Measurements from ENCODE around the gene KIF5A. TPM values are rescaled to one million over a fixed set of nuclear protein-coding genes. Genes with fewer than 3 reads are reported as not detected.

Gene KIF5A
- total RNA-seq, 2 experiments from 2014 or later: 0.60 to 0.86 TPM

DNA sequence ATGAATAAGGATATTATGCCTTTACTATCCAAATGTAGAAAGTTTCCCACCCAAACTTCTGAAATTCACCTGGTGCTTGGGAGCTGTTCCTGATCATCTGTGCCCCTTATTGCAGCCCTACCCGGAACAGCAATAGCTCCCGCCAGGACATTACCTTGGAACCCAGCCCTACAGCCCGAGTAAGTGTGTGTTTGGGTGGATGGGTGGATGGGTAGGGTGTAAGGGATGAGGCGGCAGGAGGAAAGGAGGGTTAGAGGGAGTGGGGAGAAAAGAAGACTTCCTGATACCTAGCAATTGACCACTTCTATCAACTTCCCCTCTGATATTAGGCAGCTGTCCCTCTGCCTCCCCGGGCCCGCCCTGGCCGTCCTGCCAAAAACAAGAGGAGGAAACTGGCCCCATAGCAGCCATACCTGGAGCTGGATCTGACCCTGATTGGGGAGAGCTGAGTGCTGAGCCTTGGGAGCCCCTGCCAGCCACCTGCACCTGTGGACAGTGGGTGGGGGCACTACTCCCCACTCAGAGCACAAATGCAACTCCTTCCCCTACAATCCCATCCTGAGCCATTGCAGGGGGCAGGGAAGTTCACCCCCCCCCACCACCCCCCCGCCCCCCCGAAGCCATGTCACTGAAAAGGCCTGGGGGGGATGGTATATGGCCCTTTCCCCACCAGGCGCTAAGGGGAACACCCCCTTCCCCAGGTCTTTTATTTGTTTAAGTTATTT is 20.9 kb upstream of the KIF5A start:
- Mint-ChIP-seq H3K36me3 (ENCODE audit: low read depth) (peaks cover 25% of the 10 kb centered on the region), H3K4me3 (no peak overlapping the region), H3K27ac (no peak overlapping the region), H3K4me1 (ENCODE audit: low read depth) (peaks cover 17% of the 10 kb centered on the region), H3K9me3 (no peaks in the 10 kb centered on the region), H3K27me3 (ENCODE audit: low read depth) (no peaks in the 10 kb centered on the region)
- DNase-seq: no peak
- intact Hi-C loops (cut with micrococcal nuclease): loop anchor here (10.0 kb wide), 1 partner anchor 1194 kb away; the partner anchor contains the start of genes IL23A and PAN2
- CTCF ChIA-PET: interaction anchor here (1.0 kb wide), 1 partner anchor 15 kb away, joined by 3 read pairs; no protein-coding TSS in a partner anchor

DNA sequence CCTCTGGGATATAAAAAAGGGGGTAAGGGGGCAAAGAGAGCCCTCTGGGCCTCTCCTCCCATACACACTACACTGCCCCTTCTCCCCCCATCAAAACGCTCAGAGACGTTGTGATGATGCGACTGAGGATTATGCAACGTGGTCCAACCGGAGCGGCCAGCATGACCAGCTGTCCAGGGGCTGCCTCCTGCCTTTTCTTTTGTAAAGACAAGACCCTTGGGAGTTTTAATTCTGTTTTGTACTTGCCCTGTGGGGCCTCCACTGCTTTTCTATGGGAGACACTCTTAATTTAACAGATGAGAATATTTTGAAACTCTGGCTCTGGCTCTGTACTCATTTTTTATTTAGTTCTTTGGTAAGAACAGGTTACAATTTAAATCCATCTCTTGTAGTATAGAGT is 20.0 kb upstream of the KIF5A start:
- CTCF ChIA-PET: no interaction called here
- intact Hi-C loops (cut with micrococcal nuclease): loop anchor here (10.0 kb wide), 1 partner anchor 1195 kb away; the partner anchor contains the start of genes IL23A and PAN2
- peaks cover 10% of the 10 kb centered on the region for H3K4me1 Mint-ChIP-seq (ENCODE audit: low read depth)
- peaks cover 29% of the 10 kb centered on the region for H3K36me3 Mint-ChIP-seq (ENCODE audit: low read depth)
- no peak overlapping the region for H3K4me3 Mint-ChIP-seq
- H3K27me3 Mint-ChIP-seq (ENCODE audit: low read depth): no peaks in the 10 kb centered on the region
- H3K27ac Mint-ChIP-seq: no peak overlapping the region
- H3K9me3 Mint-ChIP-seq: no peaks in the 10 kb centered on the region
- DNase-seq: no peak

DNA sequence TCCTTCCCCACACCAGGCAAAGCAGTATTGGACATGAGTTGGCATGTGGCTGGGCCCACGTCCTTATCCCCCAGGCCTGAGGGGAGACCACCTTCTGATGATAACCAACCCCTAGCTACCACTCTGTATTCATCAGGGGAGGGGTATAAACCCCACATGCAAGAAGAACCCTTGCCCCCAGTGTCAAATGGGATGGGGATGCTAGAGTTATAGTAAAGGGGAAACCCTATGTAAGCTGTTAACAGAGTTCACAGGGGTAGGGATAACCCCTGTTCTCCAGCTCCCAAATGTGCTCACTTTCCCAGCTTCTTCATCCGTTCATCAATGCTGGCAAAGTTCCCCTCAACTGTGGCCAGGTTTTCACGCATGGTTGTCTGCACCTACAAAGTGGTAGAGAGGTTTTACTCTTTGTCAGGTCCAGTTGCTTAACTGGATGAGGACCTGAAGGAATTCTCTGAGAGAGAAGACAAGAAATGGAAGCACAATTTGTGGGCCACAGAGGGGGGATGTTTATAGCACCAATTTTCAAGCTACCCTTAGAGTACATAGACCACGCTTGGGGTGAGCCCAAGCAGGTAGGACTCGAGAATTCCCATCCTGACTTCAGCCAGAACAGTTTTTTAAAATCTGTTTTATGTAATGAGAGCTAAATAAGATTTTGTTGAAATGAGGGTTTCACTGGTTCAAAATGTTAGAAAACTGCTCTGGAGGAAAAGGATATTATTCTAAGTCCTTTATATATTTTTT is 19.3 kb upstream of the KIF5A start:
- no peak overlapping the region for H3K27ac Mint-ChIP-seq
- peaks cover 5% of the 10 kb centered on the region for H3K4me1 Mint-ChIP-seq (ENCODE audit: low read depth)

DNA sequence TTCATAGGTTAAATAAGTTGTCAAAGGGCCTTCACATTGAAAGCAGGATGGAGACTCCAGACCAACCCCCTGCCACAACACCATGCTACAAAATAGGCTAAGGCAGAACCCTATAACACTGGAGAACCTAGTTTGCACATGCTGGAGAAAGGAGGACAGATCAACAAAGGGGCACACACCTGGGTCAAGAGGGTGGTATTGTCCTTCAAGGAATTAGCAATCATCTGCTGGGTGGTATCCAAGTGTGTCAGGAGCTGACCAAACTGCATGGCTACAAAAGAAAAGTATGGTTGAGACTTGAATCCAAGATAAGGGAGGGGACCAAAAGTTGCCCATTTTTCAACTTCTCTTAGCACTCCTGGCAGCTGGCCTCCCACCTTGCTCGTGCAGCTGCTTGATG is 18.0 kb upstream of the KIF5A start:
- no peaks in the 10 kb centered on the region for H3K27me3 Mint-ChIP-seq (ENCODE audit: low read depth)
- peaks cover 1% of the 10 kb centered on the region for H3K4me1 Mint-ChIP-seq (ENCODE audit: low read depth)
- DNase-seq: no peak
- no peak overlapping the region for H3K4me3 Mint-ChIP-seq
- H3K9me3 Mint-ChIP-seq: no peaks in the 10 kb centered on the region
- intact Hi-C loops (cut with micrococcal nuclease): no loop called here
- peaks cover 25% of the 10 kb centered on the region for H3K36me3 Mint-ChIP-seq (ENCODE audit: low read depth)
- no peak overlapping the region for H3K27ac Mint-ChIP-seq
- CTCF ChIA-PET: interaction anchor here (0.8 to 1.4 kb wide), 2 partner anchors 51 to 57 kb away, joined by 3 to 5 read pairs; no protein-coding TSS in a partner anchor

More for the DNA sequence above, 19.3 kb upstream of the KIF5A start:
- H3K36me3 Mint-ChIP-seq (ENCODE audit: low read depth): peaks cover 27% of the 10 kb centered on the region
- intact Hi-C loops (cut with micrococcal nuclease): no loop called here
- H3K9me3 Mint-ChIP-seq: no peaks in the 10 kb centered on the region
- H3K27me3 Mint-ChIP-seq (ENCODE audit: low read depth): no peaks in the 10 kb centered on the region
- CTCF ChIA-PET: no interaction called here
- H3K4me3 Mint-ChIP-seq: no peak overlapping the region
- no peak for DNase-seq

DNA sequence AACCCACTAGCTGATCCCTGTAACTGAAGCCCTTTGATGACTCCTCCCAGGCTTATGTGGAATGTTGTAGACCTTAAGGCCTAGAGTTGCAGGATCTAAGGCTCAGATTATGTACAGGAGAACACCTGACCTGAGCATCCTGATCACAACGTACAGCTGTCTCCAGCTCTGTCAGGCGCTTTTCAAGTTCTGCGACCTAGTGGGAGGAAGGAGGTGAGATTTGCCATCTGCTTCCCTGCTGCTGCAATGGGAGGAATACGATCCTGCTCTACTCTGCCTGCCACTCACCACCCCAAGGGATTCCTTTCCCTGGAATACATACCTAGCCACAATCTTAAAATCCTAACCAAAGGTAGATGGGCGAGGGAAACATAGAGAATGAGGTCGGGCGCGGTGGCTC is 16.7 kb upstream of the KIF5A start:
- Mint-ChIP-seq H3K27me3 (ENCODE audit: low read depth) (no peaks in the 10 kb centered on the region), H3K4me3 (no peak overlapping the region), H3K9me3 (no peaks in the 10 kb centered on the region), H3K27ac (peak overlapping the region; percentile 10), H3K4me1 (ENCODE audit: low read depth) (no peaks in the 10 kb centered on the region), H3K36me3 (ENCODE audit: low read depth) (peaks cover 25% of the 10 kb centered on the region)
- CTCF ChIA-PET: interaction anchor here (0.6 to 1.4 kb wide), 3 partner anchors 49 to 71 kb away, joined by 3 to 5 read pairs (median 3); no protein-coding TSS in a partner anchor
- intact Hi-C loops (cut with micrococcal nuclease): no loop called here
- DNase-seq: no peak

DNA sequence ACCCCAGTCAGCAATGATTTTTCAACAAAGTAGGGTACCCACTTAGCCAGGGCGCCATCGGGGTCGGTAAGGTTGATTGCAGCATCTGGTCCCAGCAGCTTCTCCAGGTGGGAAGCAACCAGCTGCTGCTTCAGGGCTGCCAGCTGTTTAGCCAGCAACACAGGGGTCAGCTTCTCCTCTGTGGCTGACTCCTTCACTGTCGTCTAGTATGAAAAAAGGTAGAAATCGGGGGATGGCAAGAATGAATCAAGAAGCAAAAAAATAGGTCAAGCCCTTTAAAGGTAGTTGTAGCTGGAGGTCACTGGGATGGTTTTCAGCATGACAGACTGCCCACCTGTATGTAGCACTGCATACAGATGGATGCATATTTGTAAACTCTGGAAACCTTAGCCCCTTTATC is 15.6 kb upstream of the KIF5A start:
- H3K27me3 Mint-ChIP-seq (ENCODE audit: low read depth): no peaks in the 10 kb centered on the region
- no peaks in the 10 kb centered on the region for H3K9me3 Mint-ChIP-seq
- CTCF ChIA-PET: interaction anchor here (1.3 kb wide), 1 partner anchor 10 kb away, joined by 3 read pairs; no protein-coding TSS in a partner anchor
- no peak overlapping the region for H3K4me3 Mint-ChIP-seq
- DNase-seq: no peak
- peak overlapping the region; percentile 22 for H3K27ac Mint-ChIP-seq
- intact Hi-C loops (cut with micrococcal nuclease): no loop called here
- H3K36me3 Mint-ChIP-seq (ENCODE audit: low read depth): peaks cover 23% of the 10 kb centered on the region
- H3K4me1 Mint-ChIP-seq (ENCODE audit: low read depth): no peaks in the 10 kb centered on the region

DNA sequence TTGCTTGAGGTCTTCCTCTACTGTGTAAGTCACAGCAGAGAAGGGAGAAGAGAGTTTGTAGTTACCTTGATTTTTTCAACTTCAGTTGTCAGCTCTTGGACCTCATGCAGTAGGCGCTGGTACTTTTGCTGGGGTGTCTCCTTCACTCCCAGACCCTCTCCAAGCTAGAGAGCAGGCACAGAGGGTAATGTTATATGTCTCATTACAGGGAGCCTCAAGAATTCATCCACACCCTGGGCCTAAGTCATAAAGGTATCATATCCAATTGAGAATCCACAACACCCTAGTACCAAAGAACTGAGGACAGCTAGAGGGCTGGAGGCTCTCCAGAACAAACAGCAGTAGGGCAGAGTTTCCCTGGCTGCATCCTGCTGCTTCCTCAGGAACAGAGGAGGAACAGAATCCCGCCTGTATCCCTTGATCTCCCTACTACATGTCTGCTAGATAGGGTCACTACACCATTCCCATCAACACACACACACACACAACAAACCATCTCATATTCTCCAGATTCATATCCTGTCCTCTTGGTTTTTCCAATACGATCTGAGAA is 14.8 kb upstream of the KIF5A start:
- Mint-ChIP-seq H3K4me1 (ENCODE audit: low read depth) (no peaks in the 10 kb centered on the region), H3K4me3 (no peak overlapping the region), H3K27ac (no peak overlapping the region), H3K27me3 (ENCODE audit: low read depth) (no peaks in the 10 kb centered on the region), H3K9me3 (no peaks in the 10 kb centered on the region), H3K36me3 (ENCODE audit: low read depth) (peaks cover 17% of the 10 kb centered on the region)
- CTCF ChIA-PET: interaction anchor here (1.2 kb wide), 1 partner anchor 43 kb away, joined by 3 read pairs; no protein-coding TSS in a partner anchor
- intact Hi-C loops (cut with micrococcal nuclease): no loop called here
- no peak for DNase-seq

DNA sequence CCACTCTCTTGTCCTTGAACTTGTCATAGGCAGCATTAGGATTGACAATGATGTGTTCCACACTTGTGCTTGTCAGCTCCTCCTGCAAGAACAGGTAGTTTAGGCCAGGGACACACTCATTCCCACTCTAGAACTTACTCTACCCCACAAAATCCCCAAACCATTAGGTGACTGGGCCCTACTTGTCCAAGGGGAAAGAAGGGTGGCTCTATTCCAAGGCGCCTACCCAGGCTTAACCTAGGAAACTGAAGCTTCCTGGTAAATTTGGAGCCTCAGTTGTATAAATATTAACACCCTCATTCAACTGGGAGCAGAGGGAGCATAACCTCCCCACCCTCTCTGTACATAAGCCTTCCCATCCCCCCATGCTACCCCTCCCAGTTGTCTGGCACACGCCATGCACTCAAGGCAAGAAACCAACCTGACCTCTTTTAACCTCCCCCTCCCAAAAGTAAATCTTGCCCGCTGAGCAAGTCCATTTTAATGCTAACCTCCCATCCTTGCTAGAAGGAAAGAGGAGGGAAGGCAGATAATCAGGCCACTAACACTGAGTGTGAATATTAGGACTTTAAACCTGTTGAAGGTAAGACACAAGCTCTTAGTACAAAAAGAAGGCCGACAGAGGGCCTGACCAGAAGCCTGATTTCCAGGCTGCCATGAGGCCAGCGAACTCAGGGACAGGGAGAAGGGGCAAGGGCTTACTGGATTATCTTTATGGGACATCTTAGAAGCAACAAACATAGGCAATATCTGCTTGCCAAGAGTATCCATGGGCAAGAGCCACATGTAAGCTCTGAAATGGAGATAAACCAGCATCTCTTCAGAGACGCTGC is 13.9 kb upstream of the KIF5A start:
- Mint-ChIP-seq H3K36me3 (ENCODE audit: low read depth) (peaks cover 17% of the 10 kb centered on the region), H3K27me3 (ENCODE audit: low read depth) (no peaks in the 10 kb centered on the region), H3K27ac (no peak overlapping the region), H3K4me3 (no peak overlapping the region), H3K9me3 (no peaks in the 10 kb centered on the region), H3K4me1 (ENCODE audit: low read depth) (no peaks in the 10 kb centered on the region)
- intact Hi-C loops (cut with micrococcal nuclease): no loop called here
- DNase-seq: no peak
- CTCF ChIA-PET: interaction anchor here (1.2 to 1.3 kb wide), 2 partner anchors 42 to 83 kb away, joined by 3 to 4 read pairs; no protein-coding TSS in a partner anchor

DNA sequence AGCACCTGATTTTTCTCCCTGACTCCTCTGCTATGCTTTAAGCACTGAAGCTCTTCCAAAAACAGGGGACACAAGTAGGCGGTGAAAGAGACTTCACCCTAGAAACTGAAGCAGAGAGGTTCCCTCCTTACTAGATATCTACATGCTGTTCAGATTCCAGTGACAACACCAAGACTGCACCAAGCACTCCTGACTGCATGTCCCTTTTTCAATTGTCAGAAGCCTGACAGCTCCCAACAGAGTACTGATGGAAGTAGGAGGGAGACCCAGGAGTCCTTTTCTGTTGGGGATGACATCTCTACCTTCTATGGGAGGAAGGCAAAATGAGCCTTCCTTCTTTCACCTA is 13.3 kb upstream of the KIF5A start:
- intact Hi-C loops (cut with micrococcal nuclease): no loop called here
- Mint-ChIP-seq H3K9me3 (no peaks in the 10 kb centered on the region), H3K4me3 (no peak overlapping the region), H3K27me3 (ENCODE audit: low read depth) (no peaks in the 10 kb centered on the region), H3K4me1 (ENCODE audit: low read depth) (no peaks in the 10 kb centered on the region), H3K36me3 (ENCODE audit: low read depth) (peaks cover 17% of the 10 kb centered on the region), H3K27ac (no peak overlapping the region)
- CTCF ChIA-PET: interaction anchor here (1.2 to 1.3 kb wide), 3 partner anchors 9 to 83 kb away, joined by 3 to 4 read pairs (median 4); no protein-coding TSS in a partner anchor
- no peak for DNase-seq

DNA sequence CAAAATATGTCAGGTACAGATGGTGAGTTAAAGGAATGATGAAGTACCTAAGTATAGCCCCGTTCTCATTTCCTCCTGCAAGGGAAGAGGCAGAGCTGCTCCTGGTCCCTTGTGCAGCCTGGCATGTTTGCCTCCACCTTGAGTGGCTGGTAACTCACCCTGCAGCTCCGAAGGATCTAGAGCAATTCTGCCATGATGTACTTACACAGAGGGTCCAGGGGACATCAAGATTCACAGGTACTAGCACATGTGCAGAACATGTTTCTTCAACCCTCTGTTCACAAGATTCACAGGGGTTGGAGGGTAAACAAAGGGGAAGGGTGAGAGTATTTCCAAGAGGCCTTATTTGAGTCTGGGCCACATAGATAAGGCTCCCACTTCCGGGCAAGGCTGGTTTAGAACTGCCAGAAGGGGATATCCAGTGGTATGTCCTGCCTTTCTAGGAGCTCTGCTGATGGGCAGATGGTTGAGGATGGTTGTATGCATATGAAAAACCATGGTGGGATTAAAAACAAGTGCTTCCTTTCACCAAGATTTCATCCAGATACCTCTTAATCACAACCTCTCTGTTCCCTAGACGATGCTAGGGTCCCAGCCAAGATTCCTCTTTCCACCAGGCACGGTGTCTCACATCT is 10.6 kb upstream of the KIF5A start:
- CTCF ChIA-PET: interaction anchor here (0.7 kb wide), 1 partner anchor 41 kb away, joined by 3 read pairs; no protein-coding TSS in a partner anchor
- Mint-ChIP-seq H3K9me3 (no peaks in the 10 kb centered on the region), H3K27me3 (ENCODE audit: low read depth) (no peaks in the 10 kb centered on the region), H3K4me1 (ENCODE audit: low read depth) (peaks cover 7% of the 10 kb centered on the region), H3K27ac (no peak overlapping the region), H3K36me3 (ENCODE audit: low read depth) (peaks cover 3% of the 10 kb centered on the region), H3K4me3 (no peak overlapping the region)
- no peak for DNase-seq
- intact Hi-C loops (cut with micrococcal nuclease): no loop called here

DNA sequence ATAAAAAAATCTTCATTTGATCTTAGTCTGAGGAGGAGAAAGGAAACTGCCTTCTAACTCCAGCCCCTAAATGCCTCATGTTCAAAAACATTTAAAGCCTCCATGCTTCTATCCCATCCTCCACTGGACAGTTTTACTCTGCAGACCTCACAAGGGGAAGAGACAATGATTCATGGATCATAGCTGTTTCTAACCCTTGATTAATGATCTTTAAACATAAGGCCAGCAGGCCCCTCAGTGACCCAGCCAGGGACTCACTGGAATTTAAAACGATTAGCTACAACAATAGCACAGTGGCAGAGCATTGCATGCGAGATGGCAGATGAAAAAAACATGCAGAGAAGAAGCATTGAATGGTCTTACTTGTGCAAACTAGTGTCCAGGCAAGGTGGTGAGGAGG is 8.8 kb upstream of the KIF5A start:
- H3K36me3 Mint-ChIP-seq (ENCODE audit: low read depth): peaks cover 2% of the 10 kb centered on the region
- no peaks in the 10 kb centered on the region for H3K27me3 Mint-ChIP-seq (ENCODE audit: low read depth)
- H3K9me3 Mint-ChIP-seq: no peaks in the 10 kb centered on the region
- CTCF ChIA-PET: interaction anchor here (1.3 kb wide), 1 partner anchor 153 kb away, joined by 3 read pairs; the partner anchor contains the start of gene OS9
- H3K4me1 Mint-ChIP-seq (ENCODE audit: low read depth): peaks cover 20% of the 10 kb centered on the region
- no peak overlapping the region for H3K27ac Mint-ChIP-seq
- intact Hi-C loops (cut with micrococcal nuclease): loop anchor here (10.0 kb wide), 1 partner anchor 354 kb away; no protein-coding TSS in a partner anchor
- H3K4me3 Mint-ChIP-seq: no peak overlapping the region
- no peak for DNase-seq
